Spleen (tissue), 7 donors: ENCODE data around the gene SMYD1.

Experiments used
- CTCF ChIP-seq, 11 experiments: fragments of 200-600 bp in 7 of 11; fragments of 450-650 bp in 4 of 11; sonication (generic) in 4 of 11; IDR thresholded peaks in 8 of 11; conservative IDR thresholded peaks in 3 of 11; 1 replicate in 7 of 11; 2 replicates in 4 of 11; pipeline versions ENCODE4 v1.4.0 to v1.8.0; 2016 to 2021; ENCODE audit warnings: antibody characterized with exemption in 11 of 11, inconsistent platforms in 4 of 11, mild to moderate bottlenecking in 1 of 11
- POLR2A ChIP-seq, 3 donors: fragments of 450-650 bp; IDR thresholded peaks; one replicate each; pipeline ENCODE4 v1.5.1; 2017; ENCODE audit warnings: antibody characterized with exemption in 3 of 3, mild to moderate bottlenecking in 1 of 3
- donor health status: DM: no; HTN: no; CAD: no; lungs with moderate emphysema.
- donor health status: DM: no; HTN: no; CAD: no.
- donor health status: DM: no; HTN: no; CAD: no.

- TF ChIP-seq CTCF (IDR thresholded peaks at IDR 0.05 in 8 of 11, conservative IDR thresholded peaks at IDR 0.05 in 3 of 11) (no peak), POLR2A (IDR thresholded peaks at IDR 0.05) (no peak)
Measured at GRCh38 chr2:88144914-88145497, 77.4 kb downstream of the SMYD1 start.
